OCI-LY1 (cell line): ENCODE data around the gene ANKRD39.

Experiments
- H2AFZ ChIP-seq: fragments of 200-600 bp; sonication (generic), shearing (Covaris generic); 2 replicates; pipeline ENCODE4 v1.6.0; 2014; ENCODE audit warnings: antibody characterized with exemption, mild to moderate bottlenecking, low read length
- H3F3A ChIP-seq: fragments of 200-600 bp; sonication (generic), shearing (Covaris generic); 2 replicates; pipeline ENCODE4 v1.6.0; 2014; ENCODE audit warnings: mild to moderate bottlenecking, antibody characterized with exemption, low read length, moderate library complexity; ENCODE audit not compliant: insufficient read depth
- H3K27ac ChIP-seq: fragments of 200-600 bp; sonication (generic); 2 replicates; pipeline ENCODE4 v1.5.1; 2014; ENCODE audit warnings: low read length, mixed run types, mild to moderate bottlenecking, low read depth; ENCODE audit not compliant: poor library complexity, severe bottlenecking
- H3K27me3 ChIP-seq: fragments of 200-600 bp; sonication (generic); 2 replicates; pipeline ENCODE4 v1.6.0; 2014; ENCODE audit warnings: antibody characterized with exemption, mild to moderate bottlenecking, low read length, moderate library complexity; ENCODE audit not compliant: insufficient read depth
- H3K36me3 ChIP-seq: fragments of 200-600 bp; sonication (generic); 2 replicates; pipeline ENCODE4 v1.6.1; 2014; ENCODE audit warnings: mild to moderate bottlenecking, antibody characterized with exemption, low read length, moderate library complexity, mixed read lengths; ENCODE audit not compliant: insufficient read depth
- H3K4me1 ChIP-seq: fragments of 200-600 bp; sonication (generic); 2 replicates; pipeline ENCODE4 v1.5.1; 2014; ENCODE audit warnings: mild to moderate bottlenecking, low read length, moderate library complexity; ENCODE audit not compliant: insufficient read depth, severe bottlenecking
- H3K4me2 ChIP-seq: fragments of 200-600 bp; sonication (generic), shearing (Covaris generic); 2 replicates; pipeline ENCODE4 v1.6.1; 2014; ENCODE audit warnings: low read length
- H3K4me3 ChIP-seq: fragments of 200-600 bp; sonication (generic); 2 replicates; pipeline ENCODE4 v1.5.1; 2014; ENCODE audit warnings: low read length, low read depth, mild to moderate bottlenecking, mixed read lengths; ENCODE audit not compliant: poor library complexity, severe bottlenecking
- H3K79me2 ChIP-seq: fragments of 200-600 bp; shearing (Covaris generic); 2 replicates; pipeline ENCODE4 v1.6.1; 2016; ENCODE audit warnings: mixed run types, low read length, mixed read lengths; ENCODE audit not compliant: insufficient read depth
- H3K9ac ChIP-seq: fragments of 200-600 bp; sonication (generic), shearing (Covaris generic); 2 replicates; pipeline ENCODE4 v1.6.1; 2014; ENCODE audit warnings: mild to moderate bottlenecking, low read length, mixed read lengths
- H3K9me2 ChIP-seq: fragments of 200-600 bp; sonication (generic), shearing (Covaris generic); 2 replicates; pipeline ENCODE4 v1.6.1; 2014; ENCODE audit warnings: low read depth, mild to moderate bottlenecking, low read length, mixed read lengths
- H3K9me3 ChIP-seq: fragments of 200-600 bp; shearing (Covaris generic); 2 replicates; pipeline ENCODE4 v1.6.1; 2014; ENCODE audit warnings: low read length, mixed read lengths
- H4K20me1 ChIP-seq: fragments of 200-600 bp; sonication (generic), shearing (Covaris generic); 2 replicates; pipeline ENCODE4 v1.6.0; 2016; ENCODE audit warnings: mild to moderate bottlenecking, low read length; ENCODE audit not compliant: insufficient read depth
- EZH2 ChIP-seq: fragments of 200-600 bp; sonication (generic), shearing (Covaris generic); IDR thresholded peaks from 2 replicates; pipeline ENCODE4 v1.8.0; 2017; ENCODE audit warnings: borderline replicate concordance, mixed run types, mild to moderate bottlenecking, antibody characterized with exemption, low read length, moderate library complexity, mixed read lengths
- TF ChIP-seq, protein P1 (sequence below): fragments of 200-600 bp; sonication (generic), shearing (Covaris generic); IDR thresholded peaks from 2 replicates; pipeline ENCODE4 v1.5.1; 2017; ENCODE audit warnings: mild to moderate bottlenecking, antibody characterized with exemption, low read length, moderate library complexity, mixed read lengths

Gene ANKRD39

GRCh38 chr2:96859681-96860064, 1.9 kb upstream of the ANKRD39 start:
- Histone ChIP-seq H4K20me1 (no peaks in the 10 kb centered on the region), H3K27ac (no peak overlapping the region), H3K4me1 (peaks cover 19% of the 10 kb centered on the region), H3K9me2 (no peaks in the 10 kb centered on the region), H3K9ac (no peak overlapping the region), H3F3A (no peaks in the 10 kb centered on the region), H3K36me3 (no peaks in the 10 kb centered on the region), H3K9me3 (no peaks in the 10 kb centered on the region), H3K27me3 (0 out of 2 replicates have a peak, but pooled peaks cover 7% of the 10 kb centered on the region), H3K4me2 (no peak overlapping the region), H3K79me2 (no peaks in the 10 kb centered on the region), H3K4me3 (no peak overlapping the region), H2AFZ (no peak overlapping the region)
- no peak for TF ChIP-seq EZH2
- TF ChIP-seq, protein P1, sequence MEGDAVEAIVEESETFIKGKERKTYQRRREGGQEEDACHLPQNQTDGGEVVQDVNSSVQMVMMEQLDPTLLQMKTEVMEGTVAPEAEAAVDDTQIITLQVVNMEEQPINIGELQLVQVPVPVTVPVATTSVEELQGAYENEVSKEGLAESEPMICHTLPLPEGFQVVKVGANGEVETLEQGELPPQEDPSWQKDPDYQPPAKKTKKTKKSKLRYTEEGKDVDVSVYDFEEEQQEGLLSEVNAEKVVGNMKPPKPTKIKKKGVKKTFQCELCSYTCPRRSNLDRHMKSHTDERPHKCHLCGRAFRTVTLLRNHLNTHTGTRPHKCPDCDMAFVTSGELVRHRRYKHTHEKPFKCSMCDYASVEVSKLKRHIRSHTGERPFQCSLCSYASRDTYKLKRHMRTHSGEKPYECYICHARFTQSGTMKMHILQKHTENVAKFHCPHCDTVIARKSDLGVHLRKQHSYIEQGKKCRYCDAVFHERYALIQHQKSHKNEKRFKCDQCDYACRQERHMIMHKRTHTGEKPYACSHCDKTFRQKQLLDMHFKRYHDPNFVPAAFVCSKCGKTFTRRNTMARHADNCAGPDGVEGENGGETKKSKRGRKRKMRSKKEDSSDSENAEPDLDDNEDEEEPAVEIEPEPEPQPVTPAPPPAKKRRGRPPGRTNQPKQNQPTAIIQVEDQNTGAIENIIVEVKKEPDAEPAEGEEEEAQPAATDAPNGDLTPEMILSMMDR: no peak

- 0 out of 2 replicates have a peak, but pooled peaks cover 7% of the 10 kb centered on the region for H3K27me3 ChIP-seq
- H4K20me1 ChIP-seq: no peaks in the 10 kb centered on the region
- H3K4me3 ChIP-seq: peak overlapping the region; percentile 76
- TF ChIP-seq EZH2: no peak
- TF ChIP-seq, protein P1: no peak
- H3K36me3 ChIP-seq: no peaks in the 10 kb centered on the region
- H2AFZ ChIP-seq: no peak overlapping the region
- no peak overlapping the region; the same call in 1 of the 2 replicates for H3K4me2 ChIP-seq
- H3F3A ChIP-seq: no peaks in the 10 kb centered on the region
- H3K4me1 ChIP-seq: peaks cover 19% of the 10 kb centered on the region
- H3K27ac ChIP-seq: no peak overlapping the region
- no peaks in the 10 kb centered on the region for H3K79me2 ChIP-seq
- H3K9ac ChIP-seq: no peak overlapping the region
- H3K9me2 ChIP-seq: no peaks in the 10 kb centered on the region
- H3K9me3 ChIP-seq: no peaks in the 10 kb centered on the region
Measured at GRCh38 chr2:96859099-96859649, 1.4 kb upstream of the ANKRD39 start.

DNA sequence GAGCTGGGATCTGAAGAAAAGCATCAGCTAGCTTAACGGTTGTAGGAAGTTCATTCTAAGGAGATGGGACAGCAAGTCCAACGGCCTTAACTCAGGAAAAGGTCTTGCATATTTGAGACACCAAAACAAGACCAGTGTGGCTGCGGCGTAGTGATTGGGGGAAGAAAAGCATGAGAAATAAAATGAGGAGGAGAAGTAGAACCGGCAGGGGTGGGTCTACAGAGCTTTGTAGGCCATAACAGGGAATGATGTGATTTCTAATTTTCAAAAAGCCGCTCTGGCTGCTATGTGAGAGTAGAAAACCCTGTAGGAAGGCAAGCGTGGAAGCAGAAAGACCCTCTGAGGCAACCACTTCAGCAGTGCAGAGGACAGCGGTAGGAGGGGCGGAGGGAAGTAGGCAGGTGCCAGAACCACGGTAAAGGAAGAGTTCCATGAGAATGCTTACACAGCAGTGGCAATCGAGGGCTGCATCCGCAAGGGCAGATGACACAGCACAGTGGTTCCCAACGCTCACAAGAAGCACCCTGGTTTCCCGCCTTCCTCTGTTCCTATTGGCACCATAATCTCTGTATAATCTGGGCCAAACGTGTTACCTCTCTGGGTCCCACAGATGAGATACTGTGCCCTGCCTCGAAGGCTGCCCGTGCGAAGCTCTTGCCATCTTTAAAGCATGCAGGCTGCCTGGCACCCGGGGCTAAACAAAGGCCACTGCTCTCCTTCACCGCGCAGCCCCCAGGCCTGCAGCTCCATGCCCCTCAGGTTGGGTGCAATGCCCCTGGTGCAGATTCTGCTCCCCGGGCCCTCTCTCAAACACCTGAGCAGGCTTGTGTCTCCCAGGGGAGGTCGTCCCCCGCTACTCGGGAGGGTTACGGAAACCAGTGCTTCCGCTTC, 795 bp downstream of the ANKRD39 start:
- H3K9me3 ChIP-seq: no peaks in the 10 kb centered on the region

More for the DNA sequence above, 795 bp downstream of the ANKRD39 start:
- H3K4me1 ChIP-seq: peaks cover 19% of the 10 kb centered on the region
- H3K9me2 ChIP-seq: no peaks in the 10 kb centered on the region
- H3K27me3 ChIP-seq: 0 out of 2 replicates have a peak, but pooled peaks cover 7% of the 10 kb centered on the region
- peak overlapping the region; percentile 33 for H3K27ac ChIP-seq
- H2AFZ ChIP-seq: no peak overlapping the region
- no peaks in the 10 kb centered on the region for H4K20me1 ChIP-seq
- no peaks in the 10 kb centered on the region for H3K79me2 ChIP-seq
- H3K36me3 ChIP-seq: peaks cover 14% of the 10 kb centered on the region
- peak overlapping the region; percentile 76 for H3K4me3 ChIP-seq
- peak overlapping the region; percentile 79 for H3K9ac ChIP-seq
- peak overlapping the region; percentile 88 for H3K4me2 ChIP-seq
- H3F3A ChIP-seq: no peaks in the 10 kb centered on the region
- no peak for TF ChIP-seq EZH2
- TF ChIP-seq, protein P1: no peak
